H9 (cell line): ENCODE results near the gene IGFBP3. TPM values are rescaled to one million over a fixed set of nuclear protein-coding genes. Genes with fewer than 3 reads are reported as not detected.

Source experiments
- DNase-seq: peaks from one replicate; pipeline ENCODE4 v3.0.0-alpha.2; 2017
- H2AFZ ChIP-seq: one replicate; pipeline ENCODE4 v1.6.1; 2013; ENCODE audit warnings: mild to moderate bottlenecking, low read length, control low read depth, moderate library complexity
- H2AK5ac ChIP-seq: 2 replicates; pipeline ENCODE4 v1.6.1; 2013; ENCODE audit warnings: low read length, control low read depth, mixed read lengths; ENCODE audit not compliant: insufficient read length
- H2BK120ac ChIP-seq: one replicate; pipeline ENCODE4 v1.6.1; 2013; ENCODE audit warnings: low read depth, mild to moderate bottlenecking, low read length, control low read depth, inconsistent platforms; ENCODE audit not compliant: poor library complexity, severe bottlenecking
- H2BK12ac ChIP-seq: 2 replicates; pipeline ENCODE4 v1.6.1; 2013; ENCODE audit warnings: low read length, control low read depth, mixed read lengths, low read depth; ENCODE audit not compliant: insufficient read length
- H2BK15ac ChIP-seq: 2 replicates; pipeline ENCODE4 v1.6.1; 2013; ENCODE audit warnings: low read depth, low read length, control low read depth
- H2BK20ac ChIP-seq: one replicate; pipeline ENCODE4 v1.6.1; 2013; ENCODE audit warnings: low read depth, mild to moderate bottlenecking, low read length, control low read depth, inconsistent platforms; ENCODE audit not compliant: poor library complexity, severe bottlenecking
- H2BK5ac ChIP-seq: 2 replicates; pipeline ENCODE4 v1.6.1; 2013; ENCODE audit warnings: low read length, control low read depth, mixed read lengths; ENCODE audit not compliant: insufficient read length
- H3K14ac ChIP-seq: 2 replicates; pipeline ENCODE4 v1.6.1; 2013; ENCODE audit warnings: low read length, control low read depth; ENCODE audit not compliant: insufficient read depth
- H3K18ac ChIP-seq: 2 replicates; pipeline ENCODE4 v1.6.1; 2013; ENCODE audit warnings: low read depth, mild to moderate bottlenecking, mixed read lengths, low read length, control low read depth; ENCODE audit not compliant: insufficient read length
- H3K23ac ChIP-seq: 2 replicates; pipeline ENCODE4 v1.6.1; 2013; ENCODE audit warnings: low read length, control low read depth, mixed read lengths, low read depth; ENCODE audit not compliant: insufficient read length
- H3K23me2 ChIP-seq: 2 replicates; pipeline ENCODE4 v1.6.1; 2013; ENCODE audit warnings: low read depth, mild to moderate bottlenecking, mixed read lengths, low read length, control low read depth; ENCODE audit not compliant: insufficient read length, poor library complexity, severe bottlenecking
- H3K27ac ChIP-seq: 2 replicates; pipeline ENCODE4 v1.5.1; 2013; ENCODE audit warnings: low read length, control low read depth, mixed read lengths, low read depth; ENCODE audit not compliant: insufficient read length
- H3K27me3 ChIP-seq: 2 replicates; pipeline ENCODE4 v1.6.1; 2013; ENCODE audit warnings: low read length, control low read depth, inconsistent platforms; ENCODE audit not compliant: insufficient read depth
- H3K4ac ChIP-seq: 2 replicates; pipeline ENCODE4 v1.6.1; 2013; ENCODE audit warnings: low read depth, mild to moderate bottlenecking, control low read depth, inconsistent platforms, low read length, moderate library complexity
- H3K4me1 ChIP-seq: 2 replicates; pipeline ENCODE4 v1.6.1; 2013; ENCODE audit warnings: low read length, control low read depth, inconsistent platforms; ENCODE audit not compliant: insufficient read depth
- H3K4me2 ChIP-seq: 2 replicates; pipeline ENCODE4 v1.6.1; 2013; ENCODE audit warnings: low read length, control low read depth, mixed read lengths; ENCODE audit not compliant: insufficient read length, insufficient read depth
- H3K56ac ChIP-seq: 2 replicates; pipeline ENCODE4 v1.6.1; 2013; ENCODE audit warnings: low read depth, mild to moderate bottlenecking, mixed read lengths, low read length, control low read depth; ENCODE audit not compliant: insufficient read length
- H3K79me1 ChIP-seq: 2 replicates; pipeline ENCODE4 v1.6.1; 2013; ENCODE audit warnings: low read depth, mild to moderate bottlenecking, moderate library complexity, low read length, control low read depth, inconsistent platforms; ENCODE audit not compliant: insufficient read depth, poor library complexity, severe bottlenecking
- H3K79me2 ChIP-seq: 2 replicates; pipeline ENCODE4 v1.6.1; 2013; ENCODE audit warnings: low read length, control low read depth, inconsistent platforms; ENCODE audit not compliant: insufficient read depth
- H3K9ac ChIP-seq: 2 replicates; pipeline ENCODE4 v1.6.1; 2013; ENCODE audit warnings: low read length, control low read depth, mixed read lengths; ENCODE audit not compliant: insufficient read length; ENCODE audit errors: extremely low read depth
- H3K9me3 ChIP-seq: one replicate; pipeline ENCODE4 v1.6.1; 2013; ENCODE audit warnings: low read depth, low read length, inconsistent platforms; ENCODE audit not compliant: control insufficient read depth
- H3T11ph ChIP-seq: one replicate; pipeline ENCODE4 v1.6.1; 2013; ENCODE audit warnings: mild to moderate bottlenecking, low read length, control low read depth, inconsistent platforms
- H4K20me1 ChIP-seq: one replicate; pipeline ENCODE4 v1.6.1; 2013; ENCODE audit not compliant: control insufficient read depth, insufficient read length, insufficient read depth
- H4K5ac ChIP-seq: 2 replicates; pipeline ENCODE4 v1.6.1; 2013; ENCODE audit warnings: low read depth, mild to moderate bottlenecking, mixed read lengths, low read length, control low read depth; ENCODE audit not compliant: insufficient read length
- H4K8ac ChIP-seq: replicated peaks from 2 replicates; pipeline ENCODE4 v1.6.1; 2013; ENCODE audit warnings: low read length, control low read depth, mixed read lengths, low read depth; ENCODE audit not compliant: insufficient read length
- H4K91ac ChIP-seq: 2 replicates; pipeline ENCODE4 v1.6.1; 2013; ENCODE audit warnings: low read depth, mild to moderate bottlenecking, moderate library complexity, mixed read lengths, low read length, control low read depth; ENCODE audit not compliant: insufficient read length
- H3K27ac Mint-ChIP-seq, 3 experiments: 2 replicates in 2 of 3; 3 replicates in 1 of 3; pipeline ENCODE4 v1.8.0; 2020 to 2021; ENCODE audit warnings: mixed read lengths in 3 of 3, mild to moderate bottlenecking in 1 of 3, moderate library complexity in 1 of 3
- H3K27me3 Mint-ChIP-seq: 2 replicates; pipeline ENCODE4 v1.8.0; 2021; ENCODE audit warnings: low read depth, mild to moderate bottlenecking, moderate library complexity, mixed read lengths
- H3K36me3 Mint-ChIP-seq, 3 experiments: 2 replicates in 2 of 3; 3 replicates in 1 of 3; pipeline ENCODE4 v1.8.0; 2020 to 2021; ENCODE audit warnings: low read depth in 3 of 3, mixed read lengths in 3 of 3; ENCODE audit not compliant: insufficient read depth in 1 of 3
- H3K4me1 Mint-ChIP-seq, 2 experiments: 2 replicates each; pipeline ENCODE4 v1.8.0; 2020; ENCODE audit warnings: mixed read lengths in 2 of 2
- H3K4me3 Mint-ChIP-seq, 2 experiments: 2 replicates in 1 of 2; 3 replicates in 1 of 2; pipeline ENCODE4 v1.8.0; 2020 to 2021; ENCODE audit warnings: mild to moderate bottlenecking in 2 of 2, mixed read lengths in 2 of 2, moderate library complexity in 1 of 2
- H3K9me3 Mint-ChIP-seq, 2 experiments: 2 replicates in 1 of 2; 3 replicates in 1 of 2; pipeline ENCODE4 v1.8.0; 2020; ENCODE audit warnings: mild to moderate bottlenecking in 2 of 2, mixed read lengths in 2 of 2, moderate library complexity in 1 of 2
- CTCF ChIP-seq: fragments of 200-600 bp; sonication (generic); conservative IDR thresholded peaks from 3 replicates; pipeline ENCODE4 v1.8.0; 2021; ENCODE audit warnings: antibody characterized with exemption, mild to moderate bottlenecking
- WGBS: extraction: QIAGEN DNeasy Blood & Tissue Kit; methylation state at CpG from one replicate; pipeline ENCODE4 v1.1.7; 2013; ENCODE audit warnings: missing lambda C conversion rate, low lambda C conversion rate, mixed read lengths; ENCODE audit not compliant: insufficient read length; ENCODE audit errors: extremely low coverage; 5-methylcytosine and 5-hydroxymethylcytosine counted together
- total RNA-seq: library from RNA; stranded (reverse); gene quantifications from 2 replicates; pipeline ENCODE4 v1.2.1, GENCODE V29; 2021

The IGFBP3 gene
- total RNA-seq, 1 experiment from 2014 or later = 10.0 TPM

- Mint-ChIP-seq H3K27ac (no peak overlapping the region), H3K27me3 (peaks cover 71% of the 10 kb centered on the region), H3K4me1 (peaks cover 31 to 44% of the 10 kb centered on the region in 2 experiments), H3K36me3 (peaks cover 0 to 13% (median 2%) of the 10 kb centered on the region in 3 experiments; a peak in 2 of 7 replicates), H3K9me3 (no peaks in the 10 kb centered on the region; a peak in 2 of 5 replicates), H3K4me3 (no peak overlapping the region; a peak in 2 of 5 replicates)
- Histone ChIP-seq H3K56ac (no peak overlapping the region), H4K20me1 (no peaks in the 10 kb centered on the region), H2BK120ac (no peak overlapping the region), H2BK5ac (no peak overlapping the region), H2AK5ac (no peak overlapping the region), H3K4me2 (no peak overlapping the region), H3K14ac (no peak overlapping the region), H3K4ac (no peak overlapping the region), H2BK15ac (no peak overlapping the region), H2BK12ac (no peak overlapping the region), H3K18ac (no peak overlapping the region), H4K5ac (no peak overlapping the region), H3K4me1 (0 out of 2 replicates have a peak, but pooled peaks cover under 1% of the 10 kb centered on the region), H3K23ac (no peak overlapping the region), H4K91ac (no peak overlapping the region), H3K27ac (no peak overlapping the region), H4K8ac (no peak overlapping the region), H3K79me1 (no peaks in the 10 kb centered on the region), H3K79me2 (no peaks in the 10 kb centered on the region), H3T11ph (no peak overlapping the region), H3K27me3 (peaks cover 31% of the 10 kb centered on the region; the same call in 1 of the 2 replicates), H3K9me3 (no peaks in the 10 kb centered on the region), H3K23me2 (peaks cover 14% of the 10 kb centered on the region), H2BK20ac (no peak overlapping the region), H2AFZ (no peak overlapping the region), H3K9ac (no peak overlapping the region)
- no peak for DNase-seq
- TF ChIP-seq CTCF = no peak
- no CpG with 5 or more reads among the region's 9 CpGs for WGBS
These were observed 1.8 kb downstream of the IGFBP3 start for GRCh38 chr7:45919231-45919784.
